ENCODE measurements around the gene RASSF10. TPM values are rescaled to one million over a fixed set of nuclear protein-coding genes. Genes with fewer than 3 reads are reported as not detected.

Gene RASSF10
- polyA plus RNA-seq, 2 donors: 4.2 to 5.9 TPM

GRCh38 chr11:12971955-12972354 is 37.2 kb upstream of the RASSF10 start:
- 83 to 88% methylated on average over 1 of the region's 1 CpG for WGBS, 2 donors

GRCh38 chr11:12973528-12974181 is 35.5 kb upstream of the RASSF10 start:
- H3K4me1 ChIP-seq (ENCODE audit: control insufficient read depth in 2 of 2, insufficient read depth in 2 of 2, low read length in 1 of 2): no peaks in the 10 kb centered on the region
- no peak overlapping the region for H3K4me3 ChIP-seq (ENCODE audit: low read depth in 1 of 2, low read length in 2 of 2)
- H3K27ac ChIP-seq (ENCODE audit: low read depth in 2 of 2, low read length in 1 of 2): no peak overlapping the region
- WGBS, 2 donors: 44 to 55% methylated on average over 1 of the region's 1 CpG
- no peaks in the 10 kb centered on the region for H3K27me3 ChIP-seq (ENCODE audit: control insufficient read depth in 1 of 2, insufficient read depth in 2 of 2, low read length in 2 of 2)
- no peaks in the 10 kb centered on the region for H3K9me3 ChIP-seq (ENCODE audit: control insufficient read depth in 2 of 2, insufficient read depth in 1 of 2, low read depth in 1 of 2, low read length in 1 of 2)
- no peaks in the 10 kb centered on the region for H3K36me3 ChIP-seq (ENCODE audit: control insufficient read depth in 2 of 2, insufficient read depth in 2 of 2, low read length in 1 of 2)

More at GRCh38 chr11:12971955-12972354, 37.2 kb upstream of the RASSF10 start:
- Histone ChIP-seq H3K27me3 (ENCODE audit: control insufficient read depth in 1 of 2, insufficient read depth in 2 of 2, low read length in 2 of 2) (no peaks in the 10 kb centered on the region), H3K4me3 (ENCODE audit: low read depth in 1 of 2, low read length in 2 of 2) (no peak overlapping the region), H3K27ac (ENCODE audit: low read depth in 2 of 2, low read length in 1 of 2) (no peak overlapping the region), H3K9me3 (ENCODE audit: control insufficient read depth in 2 of 2, insufficient read depth in 1 of 2, low read depth in 1 of 2, low read length in 1 of 2) (no peaks in the 10 kb centered on the region), H3K36me3 (ENCODE audit: control insufficient read depth in 2 of 2, insufficient read depth in 2 of 2, low read length in 1 of 2) (no peaks in the 10 kb centered on the region), H3K4me1 (ENCODE audit: control insufficient read depth in 2 of 2, insufficient read depth in 2 of 2, low read length in 1 of 2) (no peaks in the 10 kb centered on the region)

- no peak overlapping the region for H3K27ac ChIP-seq (ENCODE audit: low read depth in 2 of 2, low read length in 1 of 2)
- WGBS, 2 donors: 68 to 74% methylated on average over 2 of the region's 2 CpGs
- no peaks in the 10 kb centered on the region for H3K36me3 ChIP-seq (ENCODE audit: control insufficient read depth in 2 of 2, insufficient read depth in 2 of 2, low read length in 1 of 2)
- no peaks in the 10 kb centered on the region for H3K9me3 ChIP-seq (ENCODE audit: control insufficient read depth in 2 of 2, insufficient read depth in 1 of 2, low read depth in 1 of 2, low read length in 1 of 2)
- no peaks in the 10 kb centered on the region for H3K27me3 ChIP-seq (ENCODE audit: control insufficient read depth in 1 of 2, insufficient read depth in 2 of 2, low read length in 2 of 2)
- no peaks in the 10 kb centered on the region for H3K4me1 ChIP-seq (ENCODE audit: control insufficient read depth in 2 of 2, insufficient read depth in 2 of 2, low read length in 1 of 2)
- H3K4me3 ChIP-seq (ENCODE audit: low read depth in 1 of 2, low read length in 2 of 2): no peak overlapping the region
These were observed 33.9 kb upstream of the RASSF10 start for GRCh38 chr11:12975195-12975594.

- WGBS, 2 donors: 56 to 57% methylated on average over 8 of the region's 8 CpGs
- H3K4me3 ChIP-seq (ENCODE audit: low read depth in 1 of 2, low read length in 2 of 2): no peak overlapping the region
- H3K36me3 ChIP-seq (ENCODE audit: control insufficient read depth in 2 of 2, insufficient read depth in 2 of 2, low read length in 1 of 2): peaks cover 0 to 3% of the 10 kb centered on the region in 2 donors
- no peak overlapping the region for H3K27ac ChIP-seq (ENCODE audit: low read depth in 2 of 2, low read length in 1 of 2)
- H3K9me3 ChIP-seq (ENCODE audit: control insufficient read depth in 2 of 2, insufficient read depth in 1 of 2, low read depth in 1 of 2, low read length in 1 of 2): no peaks in the 10 kb centered on the region
- H3K27me3 ChIP-seq (ENCODE audit: control insufficient read depth in 1 of 2, insufficient read depth in 2 of 2, low read length in 2 of 2): no peaks in the 10 kb centered on the region
- H3K4me1 ChIP-seq (ENCODE audit: control insufficient read depth in 2 of 2, insufficient read depth in 2 of 2, low read length in 1 of 2): no peaks in the 10 kb centered on the region
These were observed 29.0 kb upstream of the RASSF10 start for GRCh38 chr11:12979928-12980689.

GRCh38 chr11:12981676-12982522 is 27.2 kb upstream of the RASSF10 start:
- Histone ChIP-seq H3K4me1 (ENCODE audit: control insufficient read depth in 2 of 2, insufficient read depth in 2 of 2, low read length in 1 of 2) (no peaks in the 10 kb centered on the region), H3K9me3 (ENCODE audit: control insufficient read depth in 2 of 2, insufficient read depth in 1 of 2, low read depth in 1 of 2, low read length in 1 of 2) (no peaks in the 10 kb centered on the region), H3K36me3 (ENCODE audit: control insufficient read depth in 2 of 2, insufficient read depth in 2 of 2, low read length in 1 of 2) (peaks cover 0 to 3% of the 10 kb centered on the region in 2 donors), H3K4me3 (ENCODE audit: low read depth in 1 of 2, low read length in 2 of 2) (no peak overlapping the region), H3K27ac (ENCODE audit: low read depth in 2 of 2, low read length in 1 of 2) (no peak overlapping the region), H3K27me3 (ENCODE audit: control insufficient read depth in 1 of 2, insufficient read depth in 2 of 2, low read length in 2 of 2) (no peaks in the 10 kb centered on the region)
- 76 to 82% methylated on average over 3 of the region's 3 CpGs for WGBS, 2 donors

- Histone ChIP-seq H3K36me3 (ENCODE audit: control insufficient read depth in 2 of 2, insufficient read depth in 2 of 2, low read length in 1 of 2) (peaks cover 0 to 3% of the 10 kb centered on the region in 2 donors), H3K4me3 (ENCODE audit: low read depth in 1 of 2, low read length in 2 of 2) (no peak overlapping the region), H3K27me3 (ENCODE audit: control insufficient read depth in 1 of 2, insufficient read depth in 2 of 2, low read length in 2 of 2) (no peaks in the 10 kb centered on the region), H3K27ac (ENCODE audit: low read depth in 2 of 2, low read length in 1 of 2) (no peak overlapping the region), H3K4me1 (ENCODE audit: control insufficient read depth in 2 of 2, insufficient read depth in 2 of 2, low read length in 1 of 2) (no peaks in the 10 kb centered on the region), H3K9me3 (ENCODE audit: control insufficient read depth in 2 of 2, insufficient read depth in 1 of 2, low read depth in 1 of 2, low read length in 1 of 2) (no peaks in the 10 kb centered on the region)
- 77 to 78% methylated on average over 7 of the region's 7 CpGs for WGBS, 2 donors
These were observed 25.8 kb upstream of the RASSF10 start for GRCh38 chr11:12983336-12983735.

GRCh38 chr11:12986194-12986898 is 22.8 kb upstream of the RASSF10 start:
- no peaks in the 10 kb centered on the region for H3K36me3 ChIP-seq (ENCODE audit: control insufficient read depth in 2 of 2, insufficient read depth in 2 of 2, low read length in 1 of 2)
- no peak overlapping the region for H3K4me3 ChIP-seq (ENCODE audit: low read depth in 1 of 2, low read length in 2 of 2)
- no peaks in the 10 kb centered on the region for H3K27me3 ChIP-seq (ENCODE audit: control insufficient read depth in 1 of 2, insufficient read depth in 2 of 2, low read length in 2 of 2)
- H3K9me3 ChIP-seq (ENCODE audit: control insufficient read depth in 2 of 2, insufficient read depth in 1 of 2, low read depth in 1 of 2, low read length in 1 of 2): no peaks in the 10 kb centered on the region
- no peak overlapping the region for H3K27ac ChIP-seq (ENCODE audit: low read depth in 2 of 2, low read length in 1 of 2)
- WGBS, 2 donors: 85 to 89% methylated on average over 8 of the region's 8 CpGs
- peaks cover 0 to 2% of the 10 kb centered on the region in 2 donors for H3K4me1 ChIP-seq (ENCODE audit: control insufficient read depth in 2 of 2, insufficient read depth in 2 of 2, low read length in 1 of 2)

GRCh38 chr11:12989428-12990161 is 19.5 kb upstream of the RASSF10 start:
- H3K4me1 ChIP-seq (ENCODE audit: control insufficient read depth in 2 of 2, insufficient read depth in 2 of 2, low read length in 1 of 2): peaks cover 0 to 2% of the 10 kb centered on the region in 2 donors
- peak overlapping the region; percentile 8 to 28 for H3K27ac ChIP-seq (ENCODE audit: low read depth in 2 of 2, low read length in 1 of 2)
- H3K27me3 ChIP-seq (ENCODE audit: control insufficient read depth in 1 of 2, insufficient read depth in 2 of 2, low read length in 2 of 2): no peaks in the 10 kb centered on the region
- H3K4me3 ChIP-seq (ENCODE audit: low read depth in 1 of 2, low read length in 2 of 2): peak overlapping the region; percentile 36 to 38
- no peaks in the 10 kb centered on the region for H3K9me3 ChIP-seq (ENCODE audit: control insufficient read depth in 2 of 2, insufficient read depth in 1 of 2, low read depth in 1 of 2, low read length in 1 of 2)
- WGBS, 2 donors: 57 to 70% methylated on average over 13 of the region's 13 CpGs
- no peaks in the 10 kb centered on the region for H3K36me3 ChIP-seq (ENCODE audit: control insufficient read depth in 2 of 2, insufficient read depth in 2 of 2, low read length in 1 of 2)

All from esophagus (tissue), 2 donors.